Esophagus squamous epithelium (tissue), 4 donors: ENCODE data around the gene PLIN1.

Experiments used
- CTCF ChIP-seq, 6 experiments: fragments of 450-650 bp in 4 of 6; fragments of 200-600 bp in 2 of 6; sonication (generic) in 2 of 6; IDR thresholded peaks; one replicate each; pipeline ENCODE4 v1.5.1; 2016 to 2019; ENCODE audit warnings: antibody characterized with exemption in 6 of 6, mild to moderate bottlenecking in 4 of 6, moderate library complexity in 4 of 6
- POLR2A ChIP-seq, 4 donors: fragments of 450-650 bp; IDR thresholded peaks; one replicate each; pipeline ENCODE4 v1.6.1; 2017; ENCODE audit warnings: antibody characterized with exemption in 4 of 4, mild to moderate bottlenecking in 4 of 4, moderate library complexity in 3 of 4

GRCh38 chr15:89664441-89665350 lies 14.5 kb downstream of the PLIN1 start:
- no peak for TF ChIP-seq CTCF (IDR thresholded peaks at IDR 0.05)
- no peak for TF ChIP-seq POLR2A (IDR thresholded peaks at IDR 0.05)
